ENCODE measurements around the gene RABGEF1.
A peak's percentile ranks its signal among the peaks of the same experiment; 100 is the strongest.
"Not testable (repeated sequence)": the region's sequence is repeated elsewhere in the genome, so short reads cannot be mapped to it uniquely, and the experiment has no call there.

Gene RABGEF1

DNA sequence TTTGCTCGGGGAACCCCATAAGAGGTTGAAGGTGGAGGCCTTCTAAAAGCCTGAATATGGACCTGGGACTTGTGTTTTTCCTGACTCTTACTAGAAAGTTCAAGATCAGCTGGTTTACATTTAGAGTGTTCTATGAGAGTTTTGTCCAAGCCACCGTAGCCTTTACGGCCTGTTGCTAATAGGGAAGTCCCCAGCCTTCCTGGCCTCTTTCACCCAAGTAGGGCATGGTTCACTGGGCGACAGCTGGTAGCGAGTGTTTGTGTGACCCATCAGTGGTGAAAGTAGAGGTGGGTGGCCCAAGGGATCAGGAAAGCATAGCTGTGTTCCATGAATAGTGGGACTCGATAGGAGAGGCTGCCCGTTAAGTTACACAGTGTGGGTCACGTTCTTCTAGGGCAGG, 60.1 kb downstream of the RABGEF1 start:
- Mint-ChIP-seq H3K27me3 (no peaks in the 10 kb centered on the region), H3K27ac (peak overlapping the region; percentile 42), H3K9me3 (no peaks in the 10 kb centered on the region), H3K36me3 (peaks cover 78% of the 10 kb centered on the region), H3K4me3 (no peak overlapping the region), H3K4me1 (peaks cover 8% of the 10 kb centered on the region)
- ATAC-seq: peak; percentile 51

DNA sequence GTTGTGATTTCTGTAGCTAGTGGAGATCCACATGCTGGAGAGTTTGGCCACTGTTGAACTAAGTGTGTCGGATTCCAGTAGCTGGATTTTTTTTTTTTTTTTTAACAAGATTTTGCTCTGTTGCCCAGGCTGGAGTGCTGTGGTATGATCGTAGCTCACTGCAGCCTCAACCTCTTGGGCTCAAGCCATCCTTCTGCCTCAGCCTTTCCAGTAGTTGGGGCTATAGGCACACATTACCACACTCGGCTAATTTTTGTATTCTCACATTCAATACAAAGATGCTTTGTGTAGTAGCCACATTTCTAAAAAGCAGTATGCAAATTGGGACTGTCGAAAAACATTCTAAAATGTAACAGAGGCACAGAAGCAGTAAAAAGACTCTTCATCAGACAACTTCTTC, 63.5 kb downstream of the RABGEF1 start:
- Mint-ChIP-seq H3K4me1 (peaks cover 8% of the 10 kb centered on the region), H3K4me3 (no peak overlapping the region), H3K9me3 (no peaks in the 10 kb centered on the region), H3K27me3 (no peaks in the 10 kb centered on the region), H3K27ac (no peak overlapping the region), H3K36me3 (peaks cover 75% of the 10 kb centered on the region)
- ATAC-seq: no peak

DNA sequence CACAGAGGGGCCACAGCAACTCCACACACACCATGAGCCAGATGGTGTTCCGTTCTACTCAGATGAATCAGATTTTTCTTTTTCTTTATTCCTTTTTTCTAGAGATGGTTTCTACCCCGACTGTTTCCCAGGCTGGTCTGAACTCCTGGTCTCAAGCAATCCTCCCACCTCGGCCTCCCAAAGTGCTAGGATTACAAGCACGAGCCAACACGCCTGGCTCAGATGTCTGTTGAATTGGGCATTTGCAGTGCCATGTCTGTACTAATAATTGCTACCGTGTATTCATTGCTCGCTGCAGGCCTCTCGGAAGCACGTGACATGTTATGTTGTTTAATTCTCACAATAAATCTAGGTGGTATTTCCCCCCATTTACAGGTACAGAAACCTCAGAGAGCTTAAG, 67.2 kb downstream of the RABGEF1 start:
- ATAC-seq: no peak
- no peaks in the 10 kb centered on the region for H3K27me3 Mint-ChIP-seq
- peaks cover 65% of the 10 kb centered on the region for H3K36me3 Mint-ChIP-seq
- no peaks in the 10 kb centered on the region for H3K9me3 Mint-ChIP-seq
- H3K27ac Mint-ChIP-seq: no peak overlapping the region
- no peaks in the 10 kb centered on the region for H3K4me1 Mint-ChIP-seq
- H3K4me3 Mint-ChIP-seq: no peak overlapping the region

DNA sequence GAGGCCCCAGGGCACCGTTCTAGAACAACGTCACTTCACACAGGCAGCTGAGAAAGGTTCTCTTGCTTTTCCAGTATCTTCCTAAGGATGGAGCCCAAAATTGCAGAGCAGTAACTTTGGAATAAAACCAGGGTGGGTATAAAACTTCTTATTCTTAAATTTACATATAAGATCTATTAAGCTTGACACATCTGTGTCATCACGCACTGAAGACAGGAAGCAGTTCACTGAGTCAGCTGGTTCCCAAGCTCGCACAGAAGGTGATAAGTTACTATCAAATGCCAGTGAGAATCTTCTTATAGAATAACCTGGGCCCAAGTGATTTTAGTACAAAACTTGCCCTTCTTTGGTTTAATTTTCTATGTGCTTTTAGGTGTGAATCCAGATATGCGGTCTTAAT, 70.2 kb downstream of the RABGEF1 start:
- peaks cover 53% of the 10 kb centered on the region for H3K36me3 Mint-ChIP-seq

DNA sequence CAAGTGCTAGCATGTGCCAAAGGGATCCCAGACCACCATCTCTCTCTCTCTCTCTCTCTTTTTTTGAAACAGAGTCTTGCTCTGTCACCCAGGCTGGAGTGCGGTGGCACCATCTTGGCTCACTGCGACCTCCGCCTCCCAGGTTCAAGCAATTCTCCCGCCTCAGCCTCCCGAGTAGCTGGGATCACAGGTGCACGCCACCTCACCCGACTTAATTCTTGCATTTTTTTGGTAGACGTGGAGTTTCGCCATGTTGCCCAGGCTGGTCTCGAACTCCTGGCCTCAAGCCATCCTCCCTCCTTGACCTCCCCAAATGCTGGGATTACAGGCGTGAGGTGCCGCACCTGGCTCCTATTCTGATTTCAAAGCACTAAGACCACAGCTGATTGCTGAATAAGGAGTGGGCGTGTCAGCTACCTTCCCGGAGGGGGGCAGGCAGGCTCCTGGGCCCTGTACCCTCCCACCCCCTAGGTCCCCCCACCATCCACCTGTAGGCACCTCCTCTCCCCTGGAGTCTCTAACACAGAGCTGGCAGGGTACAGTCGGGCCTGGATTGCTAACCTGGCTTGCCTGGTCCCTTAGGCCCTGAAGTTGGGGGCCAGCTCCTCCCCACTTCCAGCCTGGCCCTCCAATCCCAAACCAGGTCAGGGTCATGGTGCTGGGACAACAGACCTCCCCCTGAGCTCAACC, 74.8 kb downstream of the RABGEF1 start:
- Mint-ChIP-seq H3K4me1 (peaks cover 18% of the 10 kb centered on the region), H3K36me3 (peaks cover 27% of the 10 kb centered on the region)
- H3K27ac Mint-ChIP-seq, ATAC-seq, H3K9me3 Mint-ChIP-seq, H3K27me3 Mint-ChIP-seq, H3K4me3 Mint-ChIP-seq: not testable (repeated sequence)

More for the DNA sequence above, 70.2 kb downstream of the RABGEF1 start:
- Mint-ChIP-seq H3K27ac (no peak overlapping the region), H3K4me3 (no peak overlapping the region), H3K4me1 (peaks cover 7% of the 10 kb centered on the region), H3K9me3 (no peaks in the 10 kb centered on the region), H3K27me3 (no peaks in the 10 kb centered on the region)
- ATAC-seq: no peak

DNA sequence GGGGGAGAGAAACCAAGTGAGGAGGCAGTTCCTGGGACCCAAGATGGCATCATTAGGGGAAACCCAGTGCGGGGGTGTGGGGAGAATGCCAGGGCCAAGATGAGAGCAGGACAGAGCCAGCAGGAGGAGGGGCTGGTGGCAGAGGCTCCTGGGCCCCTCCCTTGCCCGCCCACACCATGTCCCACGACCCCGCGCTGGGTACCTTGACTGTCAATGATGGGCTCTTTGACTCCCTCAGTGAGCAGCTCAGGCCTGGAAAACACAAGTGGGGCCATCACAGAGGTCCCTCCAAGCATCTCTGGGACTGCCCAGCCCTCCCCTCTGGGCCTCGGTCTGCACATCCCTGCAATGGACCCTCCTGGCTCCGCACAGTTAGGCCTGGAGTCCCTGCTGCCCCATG, 75.4 kb downstream of the RABGEF1 start:
- no peak overlapping the region for H3K4me3 Mint-ChIP-seq
- peaks cover 20% of the 10 kb centered on the region for H3K36me3 Mint-ChIP-seq
- H3K27me3 Mint-ChIP-seq: no peaks in the 10 kb centered on the region
- peaks cover 18% of the 10 kb centered on the region for H3K4me1 Mint-ChIP-seq
- no peaks in the 10 kb centered on the region for H3K9me3 Mint-ChIP-seq
- peak; percentile 39 for ATAC-seq
- no peak overlapping the region for H3K27ac Mint-ChIP-seq

DNA sequence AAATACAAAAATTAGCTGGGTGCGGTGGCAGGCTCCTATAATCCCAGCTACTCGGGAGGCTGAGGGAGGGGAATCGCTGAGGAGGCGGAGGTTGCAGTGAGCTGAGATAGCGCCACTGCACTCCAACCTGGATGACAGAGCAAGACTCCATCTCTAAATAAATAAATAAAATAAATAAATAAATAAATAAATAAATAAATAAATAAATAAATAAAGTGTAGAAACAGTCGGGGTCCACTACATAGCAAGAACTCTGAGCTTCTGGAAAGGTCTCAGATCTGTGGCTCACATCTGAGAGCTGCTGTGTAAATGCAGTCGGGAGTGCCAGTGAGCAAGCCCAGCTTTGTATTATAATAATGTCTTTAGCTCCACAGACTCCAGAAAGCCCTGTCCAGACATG, 76.1 kb downstream of the RABGEF1 start:
- Mint-ChIP-seq H3K27ac (peak overlapping the region; percentile 81), H3K36me3 (peaks cover 13% of the 10 kb centered on the region), H3K4me1 (peaks cover 18% of the 10 kb centered on the region)
- H3K4me3 Mint-ChIP-seq, H3K9me3 Mint-ChIP-seq, H3K27me3 Mint-ChIP-seq, ATAC-seq: not testable (repeated sequence)

DNA sequence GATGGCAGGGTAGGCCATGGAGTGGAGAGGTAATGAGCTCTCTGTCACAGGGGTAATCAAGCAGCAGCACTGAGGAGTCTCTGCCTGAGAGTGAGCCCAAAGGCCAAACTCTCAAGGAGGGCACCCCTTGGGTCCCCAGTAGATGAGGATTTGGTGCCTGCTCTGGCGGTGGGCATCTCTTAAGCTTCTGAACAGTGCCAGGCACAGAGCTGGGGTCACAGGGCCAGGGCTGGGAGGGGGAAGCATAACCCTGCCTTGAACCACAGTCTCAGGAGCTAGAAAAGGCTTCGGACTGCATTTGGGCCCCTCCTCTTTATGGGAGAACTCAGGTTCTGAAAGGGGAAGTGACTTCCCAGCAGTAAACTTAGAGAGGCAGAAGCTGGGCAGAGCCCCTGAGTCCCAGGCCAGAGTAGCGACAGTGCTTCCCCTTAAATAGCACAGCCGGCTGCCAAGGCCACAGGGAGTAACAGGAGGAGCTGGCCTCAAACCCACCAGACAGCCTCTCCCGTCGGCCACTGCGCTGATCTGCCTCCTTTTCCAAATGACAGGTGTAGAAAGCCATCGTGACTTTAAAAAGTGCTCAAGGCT, 76.8 kb downstream of the RABGEF1 start:
- H3K27ac Mint-ChIP-seq: peak overlapping the region; percentile 81

DNA sequence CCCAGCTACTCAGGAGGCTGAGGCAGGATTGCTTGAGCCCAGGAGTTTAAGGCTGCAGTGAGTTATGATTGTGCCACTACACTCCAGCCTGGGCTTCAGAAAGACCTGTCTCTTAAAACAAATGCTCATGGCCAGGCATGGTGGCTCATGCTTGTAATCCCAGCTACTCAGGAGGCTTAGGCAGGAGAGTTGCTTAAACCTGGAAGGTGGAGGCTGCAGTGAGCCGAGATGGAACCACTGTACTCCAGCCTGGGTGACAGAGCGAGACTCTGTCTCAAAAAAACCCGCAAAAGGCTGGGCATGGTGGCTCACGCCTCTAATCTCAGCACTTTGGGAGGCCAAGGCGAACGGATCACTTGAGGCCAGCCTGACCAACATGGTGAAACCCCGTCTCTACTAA, 77.4 kb downstream of the RABGEF1 start:
- not testable (repeated sequence) for H3K4me3 Mint-ChIP-seq, H3K27me3 Mint-ChIP-seq, H3K36me3 Mint-ChIP-seq, ATAC-seq, H3K9me3 Mint-ChIP-seq
- Mint-ChIP-seq H3K4me1 (peaks cover 16% of the 10 kb centered on the region), H3K27ac (peak overlapping the region; percentile 81)

More for the DNA sequence above, 76.8 kb downstream of the RABGEF1 start:
- not testable (repeated sequence) for H3K36me3 Mint-ChIP-seq, H3K27me3 Mint-ChIP-seq, H3K9me3 Mint-ChIP-seq, H3K4me3 Mint-ChIP-seq
- H3K4me1 Mint-ChIP-seq: peaks cover 18% of the 10 kb centered on the region
- peak; percentile 82 for ATAC-seq

DNA sequence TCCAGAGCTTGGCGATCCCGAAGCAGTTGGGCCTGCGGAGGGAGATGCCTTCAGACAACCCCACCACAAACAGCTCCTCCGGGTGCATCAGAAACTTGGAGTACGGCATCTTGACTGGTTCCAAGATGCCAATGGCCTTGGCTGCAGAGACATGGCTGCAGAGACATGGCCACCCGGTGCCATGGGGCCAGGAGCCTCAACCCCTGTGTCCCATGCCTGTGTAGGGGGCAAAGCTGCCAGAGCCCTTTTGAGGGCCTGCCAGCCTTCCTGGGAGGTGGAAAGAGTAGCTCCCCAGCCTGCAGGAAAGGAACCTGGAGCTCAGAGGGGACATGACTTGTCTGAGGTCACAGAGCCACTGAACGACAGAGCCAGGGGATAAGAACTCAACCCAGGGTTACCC, 83.5 kb downstream of the RABGEF1 start:
- Mint-ChIP-seq H3K36me3 (no peaks in the 10 kb centered on the region), H3K27ac (no peak overlapping the region), H3K27me3 (no peaks in the 10 kb centered on the region), H3K4me3 (no peak overlapping the region), H3K4me1 (no peaks in the 10 kb centered on the region), H3K9me3 (no peaks in the 10 kb centered on the region)
- ATAC-seq: no peak

DNA sequence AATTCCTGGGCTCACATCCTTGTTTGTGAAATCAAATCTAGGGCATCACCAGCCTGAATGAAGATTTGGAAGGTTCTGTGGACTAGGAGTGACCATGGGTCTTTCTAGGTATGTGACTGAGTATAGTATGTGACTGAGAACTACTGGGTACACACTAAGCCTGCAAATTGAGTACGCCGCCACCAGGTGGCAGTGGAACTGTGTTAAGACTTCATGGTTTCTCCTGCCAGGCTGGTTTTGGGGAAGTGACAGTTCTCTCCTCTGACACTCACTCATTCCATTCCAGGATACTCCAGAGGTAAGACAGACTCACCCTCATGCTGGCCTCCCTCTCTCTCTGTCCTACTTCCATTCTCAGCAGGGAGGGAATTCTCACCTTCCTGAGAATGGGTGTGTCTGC, 85.0 kb downstream of the RABGEF1 start:
- H3K27me3 Mint-ChIP-seq, H3K9me3 Mint-ChIP-seq, H3K27ac Mint-ChIP-seq, H3K4me3 Mint-ChIP-seq, H3K36me3 Mint-ChIP-seq, H3K4me1 Mint-ChIP-seq: not testable (repeated sequence)
- ATAC-seq: peak; percentile 43

DNA sequence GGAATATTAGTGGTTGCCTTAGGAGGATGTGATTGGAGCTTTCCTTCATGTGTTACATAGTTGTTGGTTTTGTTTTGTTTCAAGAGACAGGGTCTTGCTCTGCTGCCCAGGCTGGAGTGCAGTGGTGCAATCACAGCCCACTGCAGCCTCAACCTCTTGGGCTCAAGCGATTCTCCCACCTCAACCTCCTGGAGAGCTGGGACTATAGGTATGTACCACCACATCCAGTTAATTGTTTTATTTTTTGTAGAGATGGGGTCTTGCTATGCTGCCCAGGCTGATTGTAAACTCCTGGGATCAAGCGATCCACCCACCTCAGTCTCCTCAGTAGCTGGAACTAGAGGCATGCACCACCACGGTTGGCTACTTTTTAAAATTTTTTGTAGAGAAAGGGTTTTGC, 86.1 kb downstream of the RABGEF1 start:
- Mint-ChIP-seq H3K4me3 (no peak overlapping the region), H3K27ac (no peak overlapping the region), H3K9me3 (no peaks in the 10 kb centered on the region), H3K4me1 (no peaks in the 10 kb centered on the region), H3K36me3 (no peaks in the 10 kb centered on the region), H3K27me3 (no peaks in the 10 kb centered on the region)
- no peak for ATAC-seq

DNA sequence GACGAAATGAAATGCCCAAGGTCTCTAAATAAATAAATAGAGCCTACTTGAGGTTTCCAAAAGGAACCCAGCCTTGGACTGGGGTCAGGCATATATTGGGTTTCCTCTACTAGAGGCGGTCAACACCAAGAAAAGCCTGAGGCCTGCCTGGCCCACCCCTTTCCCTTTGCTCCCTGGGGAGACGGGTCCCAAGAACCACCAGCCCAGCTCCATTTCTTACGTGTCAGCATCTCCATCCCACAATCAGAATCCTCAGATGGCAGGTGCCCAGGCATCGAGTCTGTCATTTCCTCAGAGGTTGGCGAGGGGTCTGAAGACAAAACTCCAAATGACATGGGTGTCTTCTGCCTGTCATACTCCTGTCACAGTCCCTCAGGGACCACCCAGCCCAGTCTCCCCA, 90.4 kb downstream of the RABGEF1 start:
- not testable (repeated sequence) for H3K27ac Mint-ChIP-seq, H3K9me3 Mint-ChIP-seq, H3K4me1 Mint-ChIP-seq, H3K36me3 Mint-ChIP-seq, H3K27me3 Mint-ChIP-seq, H3K4me3 Mint-ChIP-seq, ATAC-seq

DNA sequence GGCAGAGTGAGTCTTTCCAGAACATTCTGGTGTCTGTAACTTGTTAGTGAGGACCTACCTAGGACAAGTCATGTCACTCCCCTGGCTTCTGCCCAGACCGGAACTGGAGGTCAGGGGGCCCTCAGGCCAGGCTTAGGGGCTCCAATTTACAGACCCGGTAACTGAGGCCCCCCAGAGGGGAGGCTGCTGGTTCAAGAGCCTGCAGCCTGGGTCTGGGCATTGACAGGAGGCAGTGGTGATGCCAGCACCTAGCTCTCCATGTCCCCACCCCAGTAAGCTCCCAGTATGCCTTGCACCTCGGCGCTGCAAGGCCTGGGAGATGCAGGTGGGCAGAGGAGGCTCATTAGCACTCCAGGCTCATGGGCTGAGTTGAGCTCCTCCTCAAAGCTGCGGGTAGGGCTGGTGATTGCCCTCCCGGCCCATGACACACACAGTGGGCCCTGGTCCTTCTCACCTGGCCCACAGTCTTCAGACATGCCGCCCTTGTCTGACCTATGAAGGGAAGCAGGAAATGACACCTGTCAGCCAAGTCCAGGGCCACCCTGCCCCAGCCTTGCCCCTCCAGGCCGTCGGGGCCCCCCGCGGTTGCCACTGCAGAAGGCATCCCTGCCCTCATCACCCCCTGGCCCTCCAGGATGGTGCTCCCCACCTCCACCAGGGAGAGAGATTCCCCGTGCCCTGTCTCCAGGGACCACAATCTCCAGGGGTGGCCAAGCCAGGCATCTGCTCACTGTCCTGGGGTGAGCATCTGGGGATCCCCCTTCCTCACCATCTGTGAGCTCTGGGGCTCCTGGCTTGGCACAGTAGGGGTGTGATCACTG, 92.2 kb downstream of the RABGEF1 start:
- no peaks in the 10 kb centered on the region for H3K9me3 Mint-ChIP-seq

DNA sequence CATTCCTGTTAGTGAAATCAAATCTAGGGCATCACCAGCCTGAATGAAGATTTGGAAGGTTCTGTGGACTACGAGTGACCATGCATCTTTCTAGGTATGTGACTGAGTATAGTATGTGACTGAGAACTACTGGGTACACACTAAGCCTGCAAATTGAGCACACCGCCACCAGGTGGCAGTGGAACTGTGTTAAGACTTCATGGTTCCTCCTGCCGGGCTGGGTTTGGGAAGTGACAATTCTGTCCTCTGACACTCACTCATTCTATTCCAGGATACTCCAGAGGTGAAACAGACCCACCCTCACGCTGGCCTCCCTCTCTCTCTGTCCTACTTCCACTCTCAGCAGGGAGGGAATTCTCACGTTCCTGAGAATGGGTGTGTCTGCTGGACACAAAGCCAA, 96.5 kb downstream of the RABGEF1 start:
- no peaks in the 10 kb centered on the region for H3K4me1 Mint-ChIP-seq
- H3K27ac Mint-ChIP-seq: no peak overlapping the region
- ATAC-seq: no peak

More for the DNA sequence above, 92.2 kb downstream of the RABGEF1 start:
- H3K27ac Mint-ChIP-seq: no peak overlapping the region
- no peaks in the 10 kb centered on the region for H3K27me3 Mint-ChIP-seq
- H3K4me1 Mint-ChIP-seq: no peaks in the 10 kb centered on the region
- H3K4me3 Mint-ChIP-seq: no peak overlapping the region
- no peaks in the 10 kb centered on the region for H3K36me3 Mint-ChIP-seq
- ATAC-seq: peak; percentile 16

DNA sequence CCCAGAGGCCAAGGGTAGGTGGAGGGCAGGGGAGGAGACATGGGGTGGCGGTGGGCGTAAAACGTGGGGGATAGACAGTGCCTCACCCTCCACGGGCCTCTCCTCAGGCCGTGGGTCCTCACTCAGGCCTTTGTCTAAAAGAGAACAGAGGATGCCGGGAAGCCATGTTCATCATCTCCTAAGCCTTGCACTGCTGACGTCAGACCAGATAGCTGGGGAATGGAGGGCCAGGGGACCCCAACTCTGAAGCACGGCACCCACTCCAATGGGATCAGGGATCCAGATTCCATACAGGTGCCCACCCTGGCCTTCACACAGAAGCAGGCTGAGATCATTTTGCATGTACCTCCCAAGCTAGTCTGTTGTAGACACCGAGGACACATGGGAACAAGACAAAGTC, 97.1 kb downstream of the RABGEF1 start:
- Mint-ChIP-seq H3K27me3 (no peaks in the 10 kb centered on the region), H3K4me3 (no peak overlapping the region), H3K27ac (no peak overlapping the region), H3K4me1 (no peaks in the 10 kb centered on the region), H3K9me3 (no peaks in the 10 kb centered on the region), H3K36me3 (no peaks in the 10 kb centered on the region)
- ATAC-seq: no peak

More for the DNA sequence above, 96.5 kb downstream of the RABGEF1 start:
- H3K36me3 Mint-ChIP-seq: no peaks in the 10 kb centered on the region
- H3K27me3 Mint-ChIP-seq: no peaks in the 10 kb centered on the region
- no peaks in the 10 kb centered on the region for H3K9me3 Mint-ChIP-seq
- H3K4me3 Mint-ChIP-seq: no peak overlapping the region

Data from stimulated activated memory B cell treated with anti-CD40 and anti-IgM and Interleukin-4, amounts not matched to agents 10 μg/mL and 1 μg/mL and 100 μg/mL, for 72 hours (primary cell).